ENCODE measurements around the gene KHK. TPM values are rescaled to one million over a fixed set of nuclear protein-coding genes. Genes with fewer than 3 reads are reported as not detected.

KHK gene
- total and polyA plus RNA-seq, 2 of the 8 experiments (the other 6 are each of a cell fraction or from before 2014, with no cell fraction given): 11.0 to 17.7 TPM

- no peak for TF ChIP-seq CHD7 (IDR thresholded peaks at IDR 0.05; ENCODE audit: insufficient replicate concordance, low read length)
- TF ChIP-seq CHD2 (IDR thresholded peaks at IDR 0.05; ENCODE audit: low read length): no peak
- TF ChIP-seq ASH2L (IDR thresholded peaks at IDR 0.05; ENCODE audit: low read length): no peak
- TF ChIP-seq EP300 (IDR thresholded peaks at IDR 0.05; ENCODE audit: borderline replicate concordance in 1 of 2, low read depth in 2 of 2, low read length in 2 of 2): no peak
- TF ChIP-seq ZNF274 (IDR thresholded peaks at IDR 0.05; ENCODE audit: borderline replicate concordance, extremely low read depth, low read length): no peak
- TF ChIP-seq RFX5 (IDR thresholded peaks at IDR 0.05; ENCODE audit: borderline replicate concordance, low read depth, low read length): no peak
- no peak for TF ChIP-seq EGR1 (IDR thresholded peaks at IDR 0.05; ENCODE audit: borderline replicate concordance, low read depth, low read length)
- TF ChIP-seq CTBP2 (IDR thresholded peaks at IDR 0.05; ENCODE audit: borderline replicate concordance, insufficient read depth, insufficient read length, low read length): no peak
Measured at GRCh38 chr2:27145682-27146081, 59.1 kb downstream of the KHK start (continued).
